SK-N-SH (cell line): ENCODE data around the gene DNAJC17. TPM values are rescaled to one million over a fixed set of nuclear protein-coding genes. Genes with fewer than 3 reads are reported as not detected.

Experiments used
- CTCF ChIA-PET: fragments of 300-600, 350-600 bp; formaldehyde crosslinking; extraction: SDS; loops from one replicate; lab custom pipeline; 2021; lab: Yijun Ruan, JAX
- POLR2A ChIA-PET: fragments of 350-600 bp; sonication (Branson Sonifier 250); formaldehyde crosslinking; extraction: SDS; loops from one replicate; lab custom pipeline; 2020; ENCODE audit warnings: antibody characterized with exemption, inconsistent platforms; lab: Yijun Ruan, JAX
- DNase-seq: peaks from one replicate; pipeline ENCODE4 v3.0.0; 2012
- H2AFZ ChIP-seq: fragments of 200-600 bp; sonication (generic); 2 replicates; pipeline ENCODE4 v1.8.1; 2016; ENCODE audit warnings: antibody characterized with exemption, mild to moderate bottlenecking, low read depth
- H3F3A ChIP-seq: fragments of 200-600 bp; sonication (generic); replicated peaks from 2 replicates; pipeline ENCODE3; 2016; ENCODE audit warnings: antibody characterized with exemption, mild to moderate bottlenecking; ENCODE audit not compliant: insufficient read depth
- H3K27ac ChIP-seq, 2 experiments: fragments of 200-500 bp in 1 of 2; fragments of 200-600 bp in 1 of 2; sonication (Bioruptor generic) in 1 of 2; sonication (generic), shearing (Covaris generic) in 1 of 2; 2 replicates each; pipeline versions ENCODE4 v1.5.1 to v1.6.1; 2014 to 2016; ENCODE audit warnings: low read depth in 2 of 2, inconsistent platforms in 1 of 2, low read length in 1 of 2, mild to moderate bottlenecking in 1 of 2, mixed read lengths in 1 of 2
- H3K27me3 ChIP-seq: fragments of 200-600 bp; sonication (generic), shearing (Covaris generic); 2 replicates; pipeline ENCODE4 v1.6.1; 2016; ENCODE audit warnings: mixed run types; ENCODE audit not compliant: insufficient read depth
- H3K36me3 ChIP-seq, 2 experiments: fragments of 200-500 bp in 1 of 2; fragments of 200-600 bp in 1 of 2; sonication (Bioruptor generic) in 1 of 2; sonication (generic) in 1 of 2; replicated peaks in 1 of 2; 2 replicates each; pipeline versions ENCODE3 to v1.5.1; 2014 to 2016; ENCODE audit warnings: low read length in 1 of 2, mild to moderate bottlenecking in 1 of 2; ENCODE audit not compliant: insufficient read depth in 2 of 2, control insufficient read depth in 1 of 2
- H3K4me1 ChIP-seq, 2 experiments: fragments of 200-500 bp in 1 of 2; fragments of 200-600 bp in 1 of 2; sonication (Bioruptor generic) in 1 of 2; sonication (generic), shearing (Covaris generic) in 1 of 2; 2 replicates each; pipeline versions ENCODE4 v1.5.1 to v1.6.1; 2014 to 2016; ENCODE audit warnings: low read depth in 1 of 2, low read length in 1 of 2, mixed run types in 1 of 2; ENCODE audit not compliant: insufficient read depth in 2 of 2, control insufficient read depth in 1 of 2
- H3K4me2 ChIP-seq: fragments of 200-600 bp; sonication (generic), shearing (Covaris generic); 2 replicates; pipeline ENCODE4 v1.6.1; 2017; ENCODE audit warnings: mixed run types
- H3K4me3 ChIP-seq, 2 experiments: fragments of 200-500 bp in 1 of 2; fragments of 200-600 bp in 1 of 2; sonication (Bioruptor generic) in 1 of 2; sonication (generic), shearing (Covaris generic) in 1 of 2; 2 replicates each; pipeline versions ENCODE4 v1.5.1 to v1.8.1; 2014 to 2016; ENCODE audit warnings: low read depth in 2 of 2, inconsistent platforms in 1 of 2, low read length in 1 of 2, mild to moderate bottlenecking in 1 of 2, mixed read lengths in 1 of 2, moderate library complexity in 1 of 2
- H3K79me2 ChIP-seq: fragments of 200-600 bp; sonication (generic); 2 replicates; pipeline ENCODE4 v1.8.1; 2017; ENCODE audit warnings: mild to moderate bottlenecking; ENCODE audit not compliant: insufficient read depth
- H3K9ac ChIP-seq: fragments of 200-600 bp; sonication (generic); 2 replicates; pipeline ENCODE4 v1.6.1; 2017; ENCODE audit warnings: mixed run types
- H3K9me2 ChIP-seq: fragments of 200-600 bp; sonication (generic); 2 replicates; pipeline ENCODE4 v1.6.1; 2017; ENCODE audit warnings: mixed run types
- H3K9me3 ChIP-seq: fragments of 200-600 bp; sonication (generic); 2 replicates; pipeline ENCODE4 v1.6.1; 2017; ENCODE audit warnings: mixed run types, mild to moderate bottlenecking, moderate library complexity
- H4K20me1 ChIP-seq: fragments of 200-600 bp; sonication (generic); 2 replicates; pipeline ENCODE4 v1.6.1; 2017; ENCODE audit warnings: mild to moderate bottlenecking, mixed run types; ENCODE audit not compliant: insufficient read depth
- ELF1 ChIP-seq: IDR thresholded peaks from 2 replicates; pipeline ENCODE4 v1.4.0; 2012
- EZH2phosphoT487 ChIP-seq: fragments of 200-600 bp; sonication (generic); IDR thresholded peaks from 2 replicates; pipeline ENCODE4 v1.6.1; 2017; ENCODE audit warnings: low read depth, mixed run types, mild to moderate bottlenecking, antibody characterized with exemption, moderate library complexity, borderline replicate concordance
- FOXJ3 ChIP-seq: sonication (generic); formaldehyde crosslinking; IDR thresholded peaks from 2 replicates; pipeline ENCODE4 v1.5.1; 2020; ENCODE audit warnings: mild to moderate bottlenecking, missing genetic modification reagents
- FOXM1 ChIP-seq: IDR thresholded peaks from 2 replicates; pipeline ENCODE4 v1.4.0; 2012; ENCODE audit warnings: low read depth, mild to moderate bottlenecking
- GATA2 ChIP-seq: sonication (generic); formaldehyde crosslinking; IDR thresholded peaks from 2 replicates; pipeline ENCODE4 v1.5.0; 2020; ENCODE audit warnings: mild to moderate bottlenecking, missing genetic modification reagents
- MEF2A ChIP-seq: IDR thresholded peaks from 2 replicates; pipeline ENCODE4 v1.4.0; 2012; ENCODE audit warnings: low read depth, borderline replicate concordance
- RCOR1 ChIP-seq: fragments of 150-350 bp; IDR thresholded peaks from 2 replicates; pipeline ENCODE4 v1.6.1; 2017; ENCODE audit warnings: antibody characterized with exemption, low read length
- RFX5 ChIP-seq: IDR thresholded peaks from 2 replicates; pipeline ENCODE4 v1.6.1; 2012; ENCODE audit warnings: mild to moderate bottlenecking, improper control_type of control experiment, low read length
- TCF12 ChIP-seq: IDR thresholded peaks from 2 replicates; pipeline ENCODE4 v1.4.0; 2012
- WGBS: methylation state at CpG from one replicate; pipeline ENCODE4 v1.1.6; 2017; ENCODE audit warnings: low lambda C conversion rate; 5-methylcytosine and 5-hydroxymethylcytosine counted together
- polyA plus RNA-seq, 3 experiments: library from polyadenylated mRNA; depleted of rRNA; stranded (reverse); fragments of >200 nt; gene quantifications; 2 replicates each; pipeline ENCODE4 v1.2.3, GENCODE V29; 2012
- TF ChIP-seq, protein P1 (sequence below): fragments of 200-600 bp; sonication (generic); IDR thresholded peaks from 2 replicates; pipeline ENCODE4 v1.6.1; 2017; ENCODE audit warnings: antibody characterized with exemption, mild to moderate bottlenecking, moderate library complexity
- TF ChIP-seq, protein P2 (sequence below): IDR thresholded peaks from 2 replicates; pipeline ENCODE4 v1.6.1; 2012; ENCODE audit warnings: mild to moderate bottlenecking, low read depth, low read length, moderate library complexity
- TF ChIP-seq, protein P3 (sequence below): IDR thresholded peaks from 2 replicates; pipeline ENCODE4 v1.4.0; 2012; ENCODE audit warnings: low read depth, borderline replicate concordance

The DNAJC17 gene
- polyA plus RNA-seq, 1 of the 3 experiments (the other 2 are of a cell fraction), result 61.6 TPM

DNA sequence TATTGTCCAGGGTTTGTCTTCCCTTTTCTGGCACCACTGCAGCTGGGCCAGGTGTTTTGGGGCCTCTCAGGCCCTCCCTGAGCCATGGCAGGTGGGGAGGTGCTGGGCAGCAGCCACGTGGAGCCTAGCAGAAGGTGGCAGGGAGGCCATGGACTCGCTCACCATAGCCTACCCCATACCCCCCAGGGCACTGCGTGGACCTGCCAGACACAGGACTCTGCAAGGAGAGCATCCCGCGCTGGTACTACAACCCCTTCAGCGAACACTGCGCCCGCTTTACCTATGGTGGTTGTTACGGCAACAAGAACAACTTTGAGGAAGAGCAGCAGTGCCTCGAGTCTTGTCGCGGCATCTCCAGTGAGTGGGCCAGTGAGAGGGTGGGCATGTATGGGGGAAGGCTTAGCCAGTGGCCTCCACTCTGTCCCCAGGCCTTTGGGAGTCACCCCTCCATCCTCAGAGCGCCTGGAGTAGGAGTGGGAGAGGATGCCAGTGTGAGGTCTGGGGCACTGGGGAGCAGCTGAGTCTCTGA lies 48.5 kb upstream of the DNAJC17 start:
- ChIA-PET CTCF (interaction anchor here (1.2 to 5.1 kb wide), 2 partner anchors 9 to 28 kb away, joined by 4 to 120 read pairs; partner anchors contain the start of genes PPP1R14D and SPINT1), POLR2A (no interaction called here)
- no peak for TF ChIP-seq FOXJ3
- no peak for DNase-seq
- Histone ChIP-seq H3K36me3 (no peaks in the 10 kb centered on the region), H2AFZ (no peak overlapping the region), H3K4me1 (peaks cover 0 to 3% of the 10 kb centered on the region in 2 experiments; a peak in 1 of 4 replicates), H3K4me3 (no peak overlapping the region), H3F3A (peaks cover 3% of the 10 kb centered on the region), H3K9ac (no peak overlapping the region), H3K79me2 (no peaks in the 10 kb centered on the region), H3K4me2 (no peak overlapping the region), H4K20me1 (no peaks in the 10 kb centered on the region), H3K9me3 (no peaks in the 10 kb centered on the region), H3K9me2 (no peaks in the 10 kb centered on the region), H3K27me3 (no peaks in the 10 kb centered on the region), H3K27ac (no peak overlapping the region)
- WGBS, result 61% methylated on average over 3 of the region's 13 CpGs

DNA sequence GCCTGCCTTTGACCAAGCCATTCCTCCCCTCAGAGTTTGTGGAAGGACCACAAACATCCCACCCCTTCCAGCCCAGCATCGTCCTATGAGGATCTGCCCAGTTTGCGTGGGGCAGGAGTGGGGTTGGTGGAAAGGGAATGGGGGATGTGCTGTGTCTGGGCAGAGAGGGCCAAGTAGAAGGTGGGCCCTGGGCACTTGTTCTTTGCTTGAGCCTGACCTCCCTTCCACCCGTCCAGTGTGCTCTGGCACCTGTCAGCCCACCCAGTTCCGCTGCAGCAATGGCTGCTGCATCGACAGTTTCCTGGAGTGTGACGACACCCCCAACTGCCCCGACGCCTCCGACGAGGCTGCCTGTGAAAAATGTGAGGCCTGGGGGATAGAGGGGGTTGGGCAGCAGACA lies 46.9 kb upstream of the DNAJC17 start:
- Histone ChIP-seq H3K9me2 (no peaks in the 10 kb centered on the region), H4K20me1 (no peaks in the 10 kb centered on the region), H3K9ac (no peak overlapping the region), H3K4me1 (peaks cover 0 to 3% of the 10 kb centered on the region in 2 experiments; a peak in 1 of 4 replicates), H3K9me3 (no peaks in the 10 kb centered on the region), H3K27ac (no peak overlapping the region), H3K4me3 (no peak overlapping the region), H2AFZ (no peak overlapping the region), H3K36me3 (no peaks in the 10 kb centered on the region), H3K4me2 (no peak overlapping the region), H3K27me3 (no peaks in the 10 kb centered on the region), H3F3A (peaks cover 3% of the 10 kb centered on the region), H3K79me2 (no peaks in the 10 kb centered on the region)
- 87% methylated on average over 3 of the region's 10 CpGs for WGBS
- DNase-seq, result no peak
- no peak for TF ChIP-seq MEF2A
- TF ChIP-seq RFX5, result no peak
- no peak for TF ChIP-seq TCF12
- no peak for TF ChIP-seq RCOR1
- TF ChIP-seq, protein P1, sequence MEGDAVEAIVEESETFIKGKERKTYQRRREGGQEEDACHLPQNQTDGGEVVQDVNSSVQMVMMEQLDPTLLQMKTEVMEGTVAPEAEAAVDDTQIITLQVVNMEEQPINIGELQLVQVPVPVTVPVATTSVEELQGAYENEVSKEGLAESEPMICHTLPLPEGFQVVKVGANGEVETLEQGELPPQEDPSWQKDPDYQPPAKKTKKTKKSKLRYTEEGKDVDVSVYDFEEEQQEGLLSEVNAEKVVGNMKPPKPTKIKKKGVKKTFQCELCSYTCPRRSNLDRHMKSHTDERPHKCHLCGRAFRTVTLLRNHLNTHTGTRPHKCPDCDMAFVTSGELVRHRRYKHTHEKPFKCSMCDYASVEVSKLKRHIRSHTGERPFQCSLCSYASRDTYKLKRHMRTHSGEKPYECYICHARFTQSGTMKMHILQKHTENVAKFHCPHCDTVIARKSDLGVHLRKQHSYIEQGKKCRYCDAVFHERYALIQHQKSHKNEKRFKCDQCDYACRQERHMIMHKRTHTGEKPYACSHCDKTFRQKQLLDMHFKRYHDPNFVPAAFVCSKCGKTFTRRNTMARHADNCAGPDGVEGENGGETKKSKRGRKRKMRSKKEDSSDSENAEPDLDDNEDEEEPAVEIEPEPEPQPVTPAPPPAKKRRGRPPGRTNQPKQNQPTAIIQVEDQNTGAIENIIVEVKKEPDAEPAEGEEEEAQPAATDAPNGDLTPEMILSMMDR, result no peak
- TF ChIP-seq, protein P2, sequence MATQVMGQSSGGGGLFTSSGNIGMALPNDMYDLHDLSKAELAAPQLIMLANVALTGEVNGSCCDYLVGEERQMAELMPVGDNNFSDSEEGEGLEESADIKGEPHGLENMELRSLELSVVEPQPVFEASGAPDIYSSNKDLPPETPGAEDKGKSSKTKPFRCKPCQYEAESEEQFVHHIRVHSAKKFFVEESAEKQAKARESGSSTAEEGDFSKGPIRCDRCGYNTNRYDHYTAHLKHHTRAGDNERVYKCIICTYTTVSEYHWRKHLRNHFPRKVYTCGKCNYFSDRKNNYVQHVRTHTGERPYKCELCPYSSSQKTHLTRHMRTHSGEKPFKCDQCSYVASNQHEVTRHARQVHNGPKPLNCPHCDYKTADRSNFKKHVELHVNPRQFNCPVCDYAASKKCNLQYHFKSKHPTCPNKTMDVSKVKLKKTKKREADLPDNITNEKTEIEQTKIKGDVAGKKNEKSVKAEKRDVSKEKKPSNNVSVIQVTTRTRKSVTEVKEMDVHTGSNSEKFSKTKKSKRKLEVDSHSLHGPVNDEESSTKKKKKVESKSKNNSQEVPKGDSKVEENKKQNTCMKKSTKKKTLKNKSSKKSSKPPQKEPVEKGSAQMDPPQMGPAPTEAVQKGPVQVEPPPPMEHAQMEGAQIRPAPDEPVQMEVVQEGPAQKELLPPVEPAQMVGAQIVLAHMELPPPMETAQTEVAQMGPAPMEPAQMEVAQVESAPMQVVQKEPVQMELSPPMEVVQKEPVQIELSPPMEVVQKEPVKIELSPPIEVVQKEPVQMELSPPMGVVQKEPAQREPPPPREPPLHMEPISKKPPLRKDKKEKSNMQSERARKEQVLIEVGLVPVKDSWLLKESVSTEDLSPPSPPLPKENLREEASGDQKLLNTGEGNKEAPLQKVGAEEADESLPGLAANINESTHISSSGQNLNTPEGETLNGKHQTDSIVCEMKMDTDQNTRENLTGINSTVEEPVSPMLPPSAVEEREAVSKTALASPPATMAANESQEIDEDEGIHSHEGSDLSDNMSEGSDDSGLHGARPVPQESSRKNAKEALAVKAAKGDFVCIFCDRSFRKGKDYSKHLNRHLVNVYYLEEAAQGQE, result no peak
- TF ChIP-seq EZH2phosphoT487, result no peak
- no peak for TF ChIP-seq ELF1
- TF ChIP-seq, protein P3, sequence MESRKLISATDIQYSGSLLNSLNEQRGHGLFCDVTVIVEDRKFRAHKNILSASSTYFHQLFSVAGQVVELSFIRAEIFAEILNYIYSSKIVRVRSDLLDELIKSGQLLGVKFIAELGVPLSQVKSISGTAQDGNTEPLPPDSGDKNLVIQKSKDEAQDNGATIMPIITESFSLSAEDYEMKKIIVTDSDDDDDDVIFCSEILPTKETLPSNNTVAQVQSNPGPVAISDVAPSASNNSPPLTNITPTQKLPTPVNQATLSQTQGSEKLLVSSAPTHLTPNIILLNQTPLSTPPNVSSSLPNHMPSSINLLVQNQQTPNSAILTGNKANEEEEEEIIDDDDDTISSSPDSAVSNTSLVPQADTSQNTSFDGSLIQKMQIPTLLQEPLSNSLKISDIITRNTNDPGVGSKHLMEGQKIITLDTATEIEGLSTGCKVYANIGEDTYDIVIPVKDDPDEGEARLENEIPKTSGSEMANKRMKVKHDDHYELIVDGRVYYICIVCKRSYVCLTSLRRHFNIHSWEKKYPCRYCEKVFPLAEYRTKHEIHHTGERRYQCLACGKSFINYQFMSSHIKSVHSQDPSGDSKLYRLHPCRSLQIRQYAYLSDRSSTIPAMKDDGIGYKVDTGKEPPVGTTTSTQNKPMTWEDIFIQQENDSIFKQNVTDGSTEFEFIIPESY, result no peak
- no peak for TF ChIP-seq GATA2 (CRISPR knock-in tag)
- TF ChIP-seq FOXM1, result no peak
- POLR2A ChIA-PET, result no interaction called here
- CTCF ChIA-PET, result no interaction called here
